Measurements from ENCODE around the gene PLEKHG5. TPM values are rescaled to one million over a fixed set of nuclear protein-coding genes. Genes with fewer than 3 reads are reported as not detected.
A peak's percentile ranks its signal among the peaks of the same experiment; 100 is the strongest.

Gene PLEKHG5
- polyA plus RNA-seq, 3 donors = 1.7 to 16.8 (median 9.4) TPM

DNA sequence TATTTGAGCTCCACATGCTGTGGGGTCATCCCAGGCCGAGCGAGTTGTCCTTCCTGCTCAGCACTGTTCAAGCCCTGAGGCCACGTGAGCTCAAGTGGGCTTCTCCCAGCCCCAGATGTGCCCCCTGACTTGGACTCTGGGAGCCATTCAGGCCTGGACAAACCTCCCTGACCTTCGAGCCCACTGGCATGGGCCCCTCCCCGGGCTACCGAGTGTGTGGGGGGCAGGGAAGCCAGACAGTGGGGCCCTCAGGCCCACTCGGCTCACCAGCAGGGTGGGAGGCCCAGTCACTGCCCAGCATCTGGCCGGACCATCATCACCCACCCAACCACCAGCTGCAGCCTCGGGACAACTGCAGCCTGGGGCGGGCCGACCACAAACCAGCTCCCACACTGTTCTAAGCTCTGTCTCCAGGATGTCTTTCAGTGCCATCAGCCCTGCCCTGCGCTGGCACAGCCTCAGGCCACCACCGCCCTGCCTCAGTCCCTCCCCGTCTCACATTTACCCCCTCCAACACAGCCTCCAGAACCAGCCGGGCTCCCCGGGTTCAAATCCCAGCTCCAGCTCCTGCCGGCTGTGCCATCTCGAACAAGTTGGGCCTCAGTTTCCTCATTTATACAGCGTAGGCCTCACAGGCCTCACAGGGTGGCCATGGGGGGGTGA is 20.9 kb upstream of the PLEKHG5 start:
- 89 to 91% (median 90%) methylated on average over 18 to 19 of the region's 19 CpGs for WGBS, 3 donors
- H3K27ac ChIP-seq (ENCODE audit: low read depth, low read length) = no peak overlapping the region

DNA sequence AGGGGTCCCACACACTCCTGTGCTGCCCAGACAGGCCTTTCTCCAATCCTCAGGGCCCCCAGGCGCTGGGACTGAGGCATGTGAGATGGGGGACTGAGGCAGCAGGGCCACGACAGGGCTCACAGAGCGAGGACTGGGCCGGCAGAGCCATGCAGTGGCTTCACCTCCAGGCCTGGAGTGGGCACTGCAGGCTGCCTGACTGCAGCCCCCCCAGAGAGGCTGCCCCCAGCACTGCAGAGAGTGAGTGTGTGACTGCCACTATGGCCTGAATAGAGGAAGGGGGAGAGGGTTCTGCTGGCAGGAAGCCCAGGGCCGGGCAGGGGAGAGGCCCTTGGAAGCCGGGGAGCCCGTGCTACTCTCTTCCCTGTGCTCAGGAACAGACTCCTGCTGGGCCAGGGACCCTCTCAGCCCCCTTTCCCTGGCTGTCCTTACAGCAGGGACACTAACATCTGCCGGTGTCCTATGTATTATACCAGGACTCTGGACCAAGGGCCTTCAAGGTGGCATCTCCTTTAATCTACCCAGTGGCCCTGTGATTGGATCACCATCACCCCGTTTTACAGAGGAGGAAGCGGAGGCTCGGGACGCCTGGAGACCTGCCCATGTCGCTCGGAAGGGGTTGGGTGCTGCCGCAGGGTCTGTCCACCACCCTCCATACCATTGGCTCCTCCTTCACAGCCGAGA is 20.2 kb upstream of the PLEKHG5 start:
- H3K27ac ChIP-seq (ENCODE audit: low read depth, low read length) = no peak overlapping the region
- WGBS, 3 donors = 83 to 85% (median 84%) methylated on average over 16 of the region's 16 CpGs

DNA sequence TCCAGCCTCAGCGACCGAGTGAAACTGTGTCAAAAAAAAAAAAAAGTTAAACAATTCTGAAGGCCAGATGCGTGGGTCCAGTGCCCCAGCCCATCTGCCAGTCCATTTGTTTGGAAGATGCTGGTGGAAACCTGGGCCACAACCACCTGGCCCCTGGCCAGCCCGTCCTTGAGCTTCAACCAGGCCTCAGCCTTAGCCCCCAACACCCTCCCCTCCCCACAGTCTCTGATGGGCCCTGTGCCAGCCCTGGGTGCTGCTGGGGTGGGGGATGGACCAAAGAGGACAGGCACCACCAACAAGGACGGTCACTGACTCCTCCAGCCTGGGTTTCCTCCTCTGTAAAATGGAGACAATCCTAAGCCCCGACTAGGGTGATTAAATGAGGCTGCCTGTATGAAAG is 19.6 kb upstream of the PLEKHG5 start:
- 74 to 80% (median 79%) methylated on average over 6 of the region's 6 CpGs for WGBS, 3 donors
- H3K27ac ChIP-seq (ENCODE audit: low read depth, low read length) = no peak overlapping the region

DNA sequence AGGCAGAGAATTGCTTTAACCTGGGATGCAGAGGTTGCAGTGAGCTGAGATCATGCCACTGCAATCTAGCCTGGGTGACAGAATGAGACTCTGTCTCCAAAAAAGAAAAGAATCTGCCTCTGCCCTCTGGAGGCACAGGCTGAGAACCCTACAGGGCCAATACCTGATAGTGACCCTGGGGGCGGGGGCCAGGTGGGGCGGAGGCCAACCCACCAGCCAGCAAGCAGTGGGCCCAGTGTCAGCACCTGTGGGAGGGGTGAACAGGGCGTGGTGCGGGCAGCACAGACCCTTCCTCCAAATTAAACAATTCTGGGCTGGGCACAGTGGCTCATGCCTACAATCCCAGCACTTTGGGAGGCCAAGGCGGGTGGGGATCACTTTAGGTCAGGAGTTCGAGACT is 19.0 kb upstream of the PLEKHG5 start:
- 77 to 93% (median 78%) methylated on average over 5 to 6 of the region's 6 CpGs for WGBS, 3 donors
- no peak overlapping the region for H3K27ac ChIP-seq (ENCODE audit: low read depth, low read length)

DNA sequence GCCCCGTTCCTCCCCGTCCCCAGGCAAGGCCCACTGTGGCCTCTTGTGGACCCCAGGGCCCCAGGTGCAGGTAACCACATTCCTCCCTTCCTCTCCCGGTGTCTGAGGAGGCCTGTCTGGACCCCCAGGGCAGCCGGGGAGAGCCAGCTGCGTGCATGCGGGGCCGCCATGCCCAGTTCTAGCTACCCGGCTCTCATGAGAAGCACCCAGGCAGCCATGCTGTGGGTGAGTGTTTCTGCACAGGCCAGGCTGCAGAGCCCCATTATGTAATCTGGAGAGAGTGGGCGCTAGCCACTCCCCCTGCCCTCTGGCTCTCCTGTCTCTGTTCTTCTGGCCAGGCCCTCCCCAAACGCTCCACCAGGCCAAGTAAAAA is 18.4 kb upstream of the PLEKHG5 start:
- 64 to 79% (median 78%) methylated on average over 9 to 10 of the region's 10 CpGs for WGBS, 3 donors

DNA sequence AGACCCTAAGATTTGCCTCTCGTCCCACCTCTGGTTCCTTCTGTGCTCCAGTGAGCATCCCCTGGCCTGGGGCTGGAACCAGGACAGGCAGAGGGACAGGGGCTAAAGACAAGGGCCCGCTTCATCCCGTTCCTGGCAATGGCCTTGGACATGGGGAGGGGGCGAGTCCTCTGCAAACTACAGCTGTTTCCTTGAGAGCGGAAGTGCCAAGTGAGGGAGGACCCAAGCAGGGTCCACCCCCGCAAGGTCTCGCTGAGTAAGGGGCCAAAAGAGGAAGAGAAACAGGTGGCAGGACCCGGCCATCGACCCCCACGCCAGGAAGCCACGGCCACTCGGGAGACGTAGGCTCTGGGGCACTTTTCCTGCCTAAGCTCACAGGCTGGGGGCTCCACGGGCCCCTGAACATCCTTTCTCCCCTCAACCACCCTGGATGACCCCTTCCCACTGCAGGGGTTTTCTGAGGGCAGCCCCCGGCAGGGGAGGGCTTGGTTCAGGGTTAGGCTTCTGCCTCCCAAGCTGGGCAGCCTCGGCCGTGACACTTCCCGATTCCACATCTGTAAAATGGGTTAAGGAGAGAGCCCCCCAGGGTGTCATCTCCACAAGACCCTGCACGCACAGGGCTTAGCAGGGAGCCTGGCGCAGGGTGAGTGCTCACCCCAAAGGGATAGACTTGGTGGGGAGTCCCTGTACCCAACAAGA is 17.9 kb upstream of the PLEKHG5 start:
- no peak overlapping the region for H3K27ac ChIP-seq (ENCODE audit: low read depth, low read length)
- WGBS, 3 donors = 43 to 58% (median 58%) methylated on average over 20 of the region's 20 CpGs

More for the DNA sequence above, 18.4 kb upstream of the PLEKHG5 start:
- no peak overlapping the region for H3K27ac ChIP-seq (ENCODE audit: low read depth, low read length)

DNA sequence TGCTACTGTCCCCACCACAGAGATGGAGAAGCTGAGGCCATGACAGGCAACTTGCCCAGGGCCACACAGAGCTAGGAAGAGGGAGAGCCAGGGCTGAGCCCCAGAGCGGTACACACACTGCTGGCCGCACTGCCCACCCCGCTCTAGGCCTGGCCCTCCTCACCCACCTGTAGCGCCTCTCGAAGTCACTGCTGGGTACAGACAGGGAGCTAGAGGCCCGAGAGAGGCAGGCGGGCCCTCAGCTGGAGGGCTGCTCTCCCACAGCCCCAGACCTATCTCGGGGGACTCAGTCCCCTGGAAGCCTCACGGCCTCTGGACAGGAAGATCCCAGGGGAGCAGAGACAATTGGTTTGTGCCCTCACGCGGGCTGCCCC is 17.3 kb upstream of the PLEKHG5 start:
- WGBS, 3 donors = 79 to 92% (median 85%) methylated on average over 11 of the region's 11 CpGs
- no peak overlapping the region for H3K27ac ChIP-seq (ENCODE audit: low read depth, low read length)

DNA sequence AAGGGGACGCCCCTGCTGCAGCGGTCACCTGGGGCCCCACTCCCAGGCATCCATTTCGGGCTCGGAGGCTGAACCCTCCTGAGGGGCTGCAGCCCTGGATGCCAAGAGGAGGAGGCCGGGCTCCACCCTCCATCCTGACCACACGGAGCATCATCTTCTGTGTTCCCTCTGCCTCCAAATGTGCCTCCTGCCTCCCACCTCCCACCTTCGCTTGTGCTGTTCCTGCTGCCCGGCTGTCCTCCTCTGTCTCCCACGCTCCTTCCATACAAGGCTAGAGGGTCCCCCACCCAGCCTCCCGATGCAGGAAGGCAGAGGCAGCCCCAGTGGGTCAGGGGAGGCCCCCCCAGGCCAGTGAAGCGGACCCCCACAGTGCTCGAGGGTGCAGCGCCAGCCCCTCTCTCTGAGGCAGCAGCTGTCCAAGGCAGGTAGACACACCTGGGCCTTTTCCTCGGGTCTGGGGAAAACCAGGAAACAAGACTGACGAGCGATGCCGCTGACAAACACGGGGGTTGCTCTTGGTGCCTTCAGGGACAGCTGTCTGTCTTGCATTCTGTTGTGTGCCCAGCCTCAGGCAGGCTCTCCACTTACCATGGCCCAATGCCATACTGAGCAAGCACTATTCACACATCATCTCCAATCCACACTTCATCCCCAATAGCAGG is 16.8 kb upstream of the PLEKHG5 start:
- no peak overlapping the region for H3K27ac ChIP-seq (ENCODE audit: low read depth, low read length)
- 75 to 82% (median 81%) methylated on average over 18 of the region's 18 CpGs for WGBS, 3 donors

DNA sequence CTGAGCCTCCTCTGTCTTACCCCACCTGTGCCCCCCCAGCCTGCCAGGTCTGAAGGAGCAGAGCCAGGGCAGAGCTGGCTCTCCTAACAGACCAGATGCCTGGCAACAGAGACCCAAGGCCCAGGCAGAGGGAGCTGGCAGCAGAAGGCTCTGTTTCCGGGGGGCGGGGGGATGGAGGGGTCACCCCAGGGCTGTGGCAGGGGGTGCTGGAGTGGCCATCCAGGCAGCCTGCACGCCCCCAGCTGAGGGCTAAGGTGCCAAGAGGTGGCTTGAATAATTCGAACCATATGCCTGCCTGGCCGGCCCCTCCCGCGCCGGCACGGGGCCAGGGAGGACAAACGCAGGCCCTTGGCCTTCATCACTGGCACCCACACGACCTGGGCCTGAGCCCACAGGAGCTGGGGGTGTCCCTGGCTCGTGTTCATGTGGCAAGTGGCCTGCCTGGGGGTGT is 16.0 kb upstream of the PLEKHG5 start:
- WGBS, 3 donors = 73 to 80% (median 77%) methylated on average over 11 to 12 of the region's 12 CpGs
- no peak overlapping the region for H3K27ac ChIP-seq (ENCODE audit: low read depth, low read length)

DNA sequence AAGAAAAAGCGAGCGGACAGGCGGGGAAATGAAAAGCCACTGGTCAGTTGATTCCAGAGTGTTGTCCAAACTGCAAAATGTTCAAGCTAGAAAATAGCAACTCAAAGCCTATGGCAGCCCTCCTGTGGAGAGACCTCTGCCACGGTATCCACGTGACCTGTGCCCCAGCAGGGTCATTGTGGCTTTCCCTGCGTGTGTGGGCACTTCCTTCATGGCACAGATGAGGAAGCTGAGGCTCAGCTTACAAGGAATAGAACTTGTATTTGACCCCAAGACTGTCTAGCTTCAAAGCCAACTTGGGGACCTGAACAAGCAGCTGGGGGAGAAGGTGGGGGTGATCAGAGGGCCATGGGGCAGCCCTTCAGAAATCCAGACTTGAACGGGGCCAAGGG is 15.6 kb upstream of the PLEKHG5 start:
- 69 to 76% (median 71%) methylated on average over 7 of the region's 7 CpGs for WGBS, 3 donors
- H3K27ac ChIP-seq (ENCODE audit: low read depth, low read length) = no peak overlapping the region

DNA sequence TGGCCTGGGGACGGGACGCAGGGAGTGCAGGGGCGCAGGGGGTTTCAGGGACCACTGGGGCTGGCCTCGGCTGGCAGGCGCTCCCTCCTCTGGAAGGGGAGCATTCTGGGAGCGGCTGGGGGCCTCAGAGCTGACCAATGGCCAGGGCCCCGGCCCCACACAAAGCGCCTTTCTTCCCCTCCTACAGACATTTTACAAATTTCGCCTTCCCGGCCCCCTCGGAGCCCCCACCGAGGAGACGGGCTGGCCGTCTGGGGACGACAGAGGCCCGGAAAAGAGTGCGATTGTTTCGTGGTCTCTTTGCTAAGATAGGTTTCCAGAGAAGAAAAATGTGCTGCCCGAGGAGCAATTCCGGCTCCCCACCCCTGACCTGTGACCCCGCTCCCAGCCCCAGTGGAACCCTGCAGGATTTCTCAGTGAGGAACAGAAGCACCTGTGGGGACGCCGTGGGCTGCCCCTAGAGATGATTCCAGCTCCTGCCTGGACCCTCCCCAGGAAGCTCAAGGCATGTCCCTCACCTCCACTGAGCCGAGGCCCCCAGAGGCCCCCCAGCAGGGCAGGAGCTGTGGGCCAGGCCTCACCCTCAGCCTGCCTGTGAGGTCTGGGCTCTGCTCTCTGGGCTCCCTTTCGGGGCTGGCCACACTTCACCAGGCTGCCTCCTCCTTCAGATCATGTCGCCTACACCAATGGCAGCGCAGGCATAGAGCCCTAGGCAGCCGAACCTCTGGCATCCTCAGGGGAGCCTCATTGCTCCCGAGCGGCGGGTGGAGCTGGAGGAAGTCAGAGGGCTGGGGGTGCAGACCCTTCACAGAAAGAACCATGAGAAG is 15.0 kb upstream of the PLEKHG5 start:
- 74 to 79% (median 76%) methylated on average over 30 to 31 of the region's 31 CpGs for WGBS, 3 donors
- H3K27ac ChIP-seq (ENCODE audit: low read depth, low read length) = no peak overlapping the region

DNA sequence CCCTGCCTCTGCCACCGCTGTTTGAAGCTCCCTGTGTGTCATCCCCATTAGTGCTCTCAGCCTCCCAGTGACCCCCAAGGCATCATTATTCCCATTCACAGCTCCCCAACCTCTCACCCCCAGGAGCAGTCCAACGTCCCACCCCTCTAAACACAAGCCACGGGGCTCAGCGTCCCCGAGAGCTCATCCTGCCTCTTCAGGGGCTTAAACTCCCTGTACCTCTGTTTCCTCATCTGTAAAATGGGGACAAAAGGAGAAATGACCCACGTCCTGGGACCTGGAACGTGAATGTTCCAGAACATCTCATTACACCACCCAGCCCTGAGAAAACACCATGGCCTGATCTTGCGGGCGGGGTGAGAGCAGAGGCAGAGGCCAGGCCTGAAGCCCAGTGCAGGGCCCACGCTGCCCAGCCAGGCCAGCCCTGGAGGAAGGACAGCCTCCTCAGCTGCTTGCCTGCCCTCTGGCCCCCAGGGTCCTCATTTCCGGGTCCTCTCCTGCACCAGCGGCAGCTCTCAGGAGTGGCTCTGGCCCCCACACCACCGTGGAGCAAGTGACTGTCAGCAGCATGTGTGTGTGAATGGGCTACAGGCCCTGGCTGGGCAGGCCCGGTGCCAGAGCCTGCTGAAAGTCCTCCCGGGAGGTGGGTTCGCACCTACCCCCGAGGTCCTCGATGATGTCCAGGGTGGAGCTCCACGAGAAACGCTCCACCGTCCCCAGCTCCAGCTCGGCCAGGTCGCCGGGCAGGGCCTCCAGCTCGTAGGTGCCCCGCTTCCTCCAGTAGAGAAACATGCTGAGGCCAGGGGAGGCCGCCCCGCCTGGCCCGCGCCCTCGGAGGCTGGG is 14.1 kb upstream of the PLEKHG5 start:
- H3K27ac ChIP-seq (ENCODE audit: low read depth, low read length) = no peak overlapping the region
- WGBS, 3 donors = 81 to 87% (median 86%) methylated on average over 31 of the region's 31 CpGs

DNA sequence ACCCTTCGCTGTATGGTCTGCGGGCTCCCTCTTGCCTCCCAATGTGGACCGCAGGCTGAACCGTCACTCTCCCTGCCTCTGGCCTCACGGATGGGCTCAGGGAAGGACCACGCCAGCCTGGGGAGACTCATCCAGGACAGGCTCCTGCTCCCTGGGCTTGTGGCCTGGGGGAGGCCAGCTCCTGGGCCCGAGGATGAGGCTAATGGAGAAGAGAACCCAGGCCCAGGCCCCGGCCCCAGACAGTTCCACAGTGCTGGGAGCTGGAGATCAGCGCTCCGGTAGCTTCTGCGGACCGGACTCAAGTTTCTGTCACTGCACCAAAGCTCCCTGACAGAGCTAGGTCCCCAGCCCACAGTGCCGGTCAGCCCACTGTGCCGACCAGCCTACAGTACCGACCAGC is 13.4 kb upstream of the PLEKHG5 start:
- WGBS, 3 donors = 92 to 94% (median 93%) methylated on average over 15 of the region's 15 CpGs
- no peak overlapping the region for H3K27ac ChIP-seq (ENCODE audit: low read depth, low read length)

DNA sequence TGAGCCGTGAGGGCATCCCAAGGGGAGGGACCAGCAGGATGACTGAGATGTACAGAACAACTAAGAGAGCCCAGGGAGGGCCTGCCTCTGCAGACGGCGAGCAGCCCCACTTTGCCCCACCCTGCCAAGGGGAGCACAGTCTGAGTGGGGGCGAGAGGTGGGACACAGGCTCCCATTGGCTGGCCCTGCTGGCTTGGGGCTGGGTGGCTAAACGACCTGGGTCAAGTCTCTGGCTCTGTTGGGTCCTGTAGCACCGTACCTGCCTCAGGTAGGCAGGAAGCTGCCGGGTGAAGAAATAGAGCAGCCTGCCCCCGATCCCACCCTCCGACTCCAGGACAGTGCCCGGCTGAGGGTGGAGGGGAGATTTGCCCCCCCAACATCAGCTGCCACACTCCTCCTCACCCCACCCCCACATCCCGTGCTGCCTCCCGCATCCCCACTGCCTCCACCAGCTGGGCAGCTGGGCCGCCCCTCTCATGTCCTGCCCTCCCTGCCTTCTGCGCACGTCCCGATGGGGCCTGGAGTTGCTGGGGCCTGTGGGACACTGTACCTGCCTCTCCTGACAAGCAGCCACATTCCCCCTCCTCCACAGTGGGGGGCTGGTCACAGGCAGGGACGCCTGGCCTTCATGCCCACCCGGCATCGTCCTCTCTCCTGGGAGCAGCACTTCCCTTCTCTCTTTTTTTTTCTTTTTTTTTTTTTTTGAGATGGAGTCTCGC is 12.6 kb upstream of the PLEKHG5 start:
- 81 to 85% (median 84%) methylated on average over 20 of the region's 20 CpGs for WGBS, 3 donors

DNA sequence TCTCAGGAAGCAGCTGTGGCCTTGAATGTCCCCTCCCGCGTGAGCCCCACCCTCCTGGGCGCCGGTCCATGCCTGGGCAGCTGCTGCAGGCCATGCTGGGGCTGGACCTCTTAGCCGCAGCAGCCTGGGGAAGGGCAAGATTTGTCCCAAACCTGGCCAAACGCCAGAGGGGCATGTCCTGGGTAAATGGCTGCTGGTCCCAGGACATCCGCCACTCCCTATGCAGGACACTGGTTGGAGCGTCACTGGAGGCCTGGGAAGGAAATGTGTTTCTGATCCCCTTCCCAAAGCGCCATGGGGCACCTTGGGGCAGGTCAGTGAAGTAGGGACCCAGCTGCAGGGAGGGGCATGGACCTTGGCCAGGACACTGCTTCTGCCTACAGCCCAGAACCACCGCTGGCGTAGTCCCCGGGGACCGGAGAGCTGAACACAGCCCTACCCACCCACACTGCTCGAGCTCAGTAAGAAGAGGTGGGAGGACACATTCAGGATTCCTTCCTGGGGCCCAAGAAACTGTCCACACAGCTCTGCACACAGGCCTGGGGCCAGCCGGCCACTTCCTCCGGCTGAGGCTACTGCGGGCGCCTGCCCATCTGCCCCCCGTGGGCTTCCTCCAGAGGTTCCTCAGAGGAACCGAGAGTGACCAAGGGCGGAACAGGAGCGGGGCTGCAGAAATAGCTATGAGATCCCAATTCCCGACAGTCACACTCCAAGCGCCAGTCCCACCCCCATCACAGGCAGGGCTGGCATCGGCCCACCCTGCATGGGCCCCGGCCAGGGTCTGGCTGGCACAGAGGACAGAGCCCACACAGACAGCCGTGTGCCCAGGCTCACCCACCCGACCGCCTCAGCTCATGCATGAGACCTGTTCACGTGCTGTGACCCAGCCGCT is 10.8 kb upstream of the PLEKHG5 start:
- WGBS, 3 donors = 57 to 63% (median 58%) methylated on average over 31 of the region's 31 CpGs
- H3K27ac ChIP-seq (ENCODE audit: low read depth, low read length) = peak overlapping the region; percentile 3

More for the DNA sequence above, 12.6 kb upstream of the PLEKHG5 start:
- no peak overlapping the region for H3K27ac ChIP-seq (ENCODE audit: low read depth, low read length)

DNA sequence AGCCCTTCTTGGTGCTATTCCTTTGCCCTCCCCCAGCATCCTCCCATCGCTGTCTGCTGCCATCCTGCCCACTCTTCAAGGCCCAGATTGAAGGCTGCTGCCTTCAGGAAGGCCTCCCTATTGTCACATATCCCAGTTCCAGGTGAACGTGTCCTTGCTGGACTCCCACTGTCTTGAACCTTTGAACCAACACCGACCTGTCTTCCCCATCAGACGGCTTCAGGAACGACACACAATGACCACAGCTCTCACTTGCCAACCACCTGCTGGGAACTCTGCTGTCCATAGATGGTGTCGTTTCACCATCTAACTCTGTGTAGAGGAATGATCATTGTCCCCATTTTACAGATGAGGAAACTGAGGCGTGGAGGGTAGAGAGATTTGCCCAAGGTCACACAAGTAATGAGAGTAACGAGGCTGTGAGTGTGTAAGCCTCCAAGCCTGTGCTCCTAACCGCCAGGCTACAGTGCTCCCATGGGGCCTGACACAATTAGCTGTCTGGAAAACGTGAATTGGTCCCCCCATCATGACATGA is 9.9 kb upstream of the PLEKHG5 start:
- no peak overlapping the region for H3K27ac ChIP-seq (ENCODE audit: low read depth, low read length)
- WGBS, 3 donors = 75 to 81% (median 78%) methylated on average over 10 of the region's 10 CpGs
